Measurements from ENCODE around the gene RPS6KB2.

DNA sequence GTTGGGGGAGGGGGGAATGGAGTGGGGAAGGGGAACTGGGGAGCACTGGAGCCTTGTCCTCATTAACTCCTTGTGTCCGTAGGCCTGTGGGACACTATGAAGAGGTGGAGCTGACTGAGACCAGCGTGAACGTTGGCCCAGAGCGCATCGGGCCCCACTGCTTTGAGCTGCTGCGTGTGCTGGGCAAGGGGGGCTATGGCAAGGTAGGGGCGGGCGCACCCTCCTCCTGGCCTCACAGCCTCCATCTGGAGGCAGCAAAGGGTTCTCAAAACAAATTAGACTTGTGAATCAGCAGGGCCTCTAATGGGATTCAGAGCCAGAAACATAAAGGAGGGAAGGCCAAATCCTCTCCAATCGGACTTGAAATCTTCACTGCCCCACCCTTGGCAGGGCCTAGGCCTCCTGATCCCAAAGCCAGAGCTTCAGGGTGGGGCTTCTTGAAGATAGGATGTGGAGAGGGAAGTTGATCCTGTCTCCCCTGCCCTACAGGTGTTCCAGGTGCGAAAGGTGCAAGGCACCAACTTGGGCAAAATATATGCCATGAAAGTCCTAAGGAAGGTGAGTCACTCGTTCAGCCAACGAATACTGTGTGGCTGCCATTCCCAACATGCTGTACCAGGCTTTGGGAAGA, 859 bp downstream of the RPS6KB2 start:
- TF ChIP-seq, protein P1, sequence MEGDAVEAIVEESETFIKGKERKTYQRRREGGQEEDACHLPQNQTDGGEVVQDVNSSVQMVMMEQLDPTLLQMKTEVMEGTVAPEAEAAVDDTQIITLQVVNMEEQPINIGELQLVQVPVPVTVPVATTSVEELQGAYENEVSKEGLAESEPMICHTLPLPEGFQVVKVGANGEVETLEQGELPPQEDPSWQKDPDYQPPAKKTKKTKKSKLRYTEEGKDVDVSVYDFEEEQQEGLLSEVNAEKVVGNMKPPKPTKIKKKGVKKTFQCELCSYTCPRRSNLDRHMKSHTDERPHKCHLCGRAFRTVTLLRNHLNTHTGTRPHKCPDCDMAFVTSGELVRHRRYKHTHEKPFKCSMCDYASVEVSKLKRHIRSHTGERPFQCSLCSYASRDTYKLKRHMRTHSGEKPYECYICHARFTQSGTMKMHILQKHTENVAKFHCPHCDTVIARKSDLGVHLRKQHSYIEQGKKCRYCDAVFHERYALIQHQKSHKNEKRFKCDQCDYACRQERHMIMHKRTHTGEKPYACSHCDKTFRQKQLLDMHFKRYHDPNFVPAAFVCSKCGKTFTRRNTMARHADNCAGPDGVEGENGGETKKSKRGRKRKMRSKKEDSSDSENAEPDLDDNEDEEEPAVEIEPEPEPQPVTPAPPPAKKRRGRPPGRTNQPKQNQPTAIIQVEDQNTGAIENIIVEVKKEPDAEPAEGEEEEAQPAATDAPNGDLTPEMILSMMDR (conservative IDR thresholded peaks at IDR 0.05 in 1 of 2, IDR thresholded peaks at IDR 0.05 in 1 of 2; ENCODE audit: low read depth in 1 of 2, low read length in 2 of 2): no peak
- TF ChIP-seq EZH2 (IDR thresholded peaks at IDR 0.05; ENCODE audit: low read length, missing control alignments): no peak

All from fibroblast of lung (primary cell).